Hepatocyte (in vitro differentiated cells): ENCODE data around the gene STRA8. TPM values are rescaled to one million over a fixed set of nuclear protein-coding genes. Genes with fewer than 3 reads are reported as not detected.

Source experiments
- DNase-seq: peaks from one replicate; pipeline ENCODE4 v3.0.0-alpha.2; 2016; ENCODE audit warnings: low spot score
- H2AFZ ChIP-seq: fragments of 200-600 bp; sonication (generic); 2 replicates; pipeline ENCODE4 v1.6.0; 2016; ENCODE audit warnings: antibody characterized with exemption, mild to moderate bottlenecking
- H3K27ac ChIP-seq: fragments of 200-600 bp; sonication (generic); 2 replicates; pipeline ENCODE4 v1.5.1; 2016; ENCODE audit warnings: mild to moderate bottlenecking
- H3K27me3 ChIP-seq: fragments of 200-600 bp; sonication (generic); 2 replicates; pipeline ENCODE4 v1.6.1; 2016
- H3K36me3 ChIP-seq: fragments of 200-600 bp; sonication (generic); replicated peaks from 2 replicates; pipeline ENCODE4 v1.5.1; 2016; ENCODE audit warnings: low read depth; ENCODE audit not compliant: insufficient read depth
- H3K4me1 ChIP-seq: fragments of 200-600 bp; sonication (generic); 2 replicates; pipeline ENCODE4 v1.5.1; 2016; ENCODE audit warnings: mild to moderate bottlenecking, moderate library complexity; ENCODE audit not compliant: insufficient read depth
- H3K4me2 ChIP-seq: fragments of 200-600 bp; sonication (generic); 2 replicates; pipeline ENCODE4 v1.6.0; 2016
- H3K4me3 ChIP-seq: fragments of 200-600 bp; sonication (generic); 2 replicates; pipeline ENCODE4 v1.5.1; 2016; ENCODE audit warnings: mild to moderate bottlenecking
- H3K79me2 ChIP-seq: fragments of 200-600 bp; sonication (generic); 2 replicates; pipeline ENCODE4 v1.6.0; 2017; ENCODE audit warnings: mild to moderate bottlenecking
- H3K9me2 ChIP-seq: fragments of 200-600 bp; sonication (generic); replicated peaks from 2 replicates; pipeline ENCODE4 v1.6.0; 2017; ENCODE audit warnings: mild to moderate bottlenecking; ENCODE audit not compliant: insufficient read depth
- H3K9me3 ChIP-seq: fragments of 200-600 bp; sonication (generic); 2 replicates; pipeline ENCODE4 v1.5.1; 2016; ENCODE audit warnings: low read depth, mild to moderate bottlenecking
- H4K20me1 ChIP-seq: fragments of 200-600 bp; sonication (generic); 2 replicates; pipeline ENCODE4 v1.6.0; 2016; ENCODE audit warnings: mild to moderate bottlenecking; ENCODE audit not compliant: insufficient read depth, poor library complexity, severe bottlenecking
- EZH2 ChIP-seq: fragments of 200-600 bp; sonication (generic); IDR thresholded peaks from 2 replicates; pipeline ENCODE4 v1.6.1; 2016; ENCODE audit warnings: antibody characterized with exemption, mild to moderate bottlenecking, borderline replicate concordance
- EZH2phosphoT487 ChIP-seq: fragments of 200-600 bp; sonication (generic); IDR thresholded peaks from one replicate; pipeline ENCODE4 v1.6.1; 2018; ENCODE audit warnings: antibody characterized with exemption, mild to moderate bottlenecking, low read depth, moderate library complexity; ENCODE audit not compliant: unreplicated experiment, severe bottlenecking
- WGBS: methylation state at CpG from one replicate; pipeline ENCODE4 v1.1.6; 2016; ENCODE audit warnings: low lambda C conversion rate; ENCODE audit errors: missing lambda C conversion rate; 5-methylcytosine and 5-hydroxymethylcytosine counted together
- polyA plus RNA-seq: library from polyadenylated mRNA; unstranded; fragments of >200 nt; fragmentation: Nextera tagmentation; extraction: Ambion mirVana; gene quantifications from 2 replicates; pipeline ENCODE4 v1.2.1, GENCODE V29; 2016
- total RNA-seq: library from RNA; depleted of rRNA; stranded (reverse); fragments of >200 nt; gene quantifications from 2 replicates; pipeline ENCODE4 v1.2.3, GENCODE V29; 2014
- TF ChIP-seq, protein P1 (sequence below): fragments of 200-600 bp; sonication (generic); IDR thresholded peaks from 2 replicates; pipeline ENCODE4 v1.5.1; 2016; ENCODE audit warnings: antibody characterized with exemption, mild to moderate bottlenecking; ENCODE audit not compliant: poor library complexity

STRA8 gene
- total and polyA plus RNA-seq, 2 experiments from 2014 or later, result not detected

DNA sequence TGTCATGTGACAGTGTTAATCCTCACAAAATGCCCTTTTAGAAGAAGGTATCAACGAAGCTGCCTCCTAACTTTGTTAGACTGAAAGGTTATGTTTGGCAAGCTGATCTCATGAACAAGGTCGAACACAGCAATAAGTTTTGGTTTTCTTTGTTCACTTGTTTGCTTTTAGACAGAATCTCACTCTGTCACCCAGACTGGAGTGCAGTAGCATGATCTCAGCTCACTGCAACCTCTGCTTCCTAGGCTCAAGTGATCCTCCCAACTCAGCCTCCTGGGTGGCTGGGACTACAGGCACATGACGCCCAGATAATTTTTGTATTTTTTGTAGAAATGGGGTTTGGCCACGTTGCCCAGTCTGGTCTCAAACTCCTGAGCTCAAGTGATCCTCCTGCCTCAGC, 1.1 kb downstream of the STRA8 start:
- Histone ChIP-seq H3K9me2 (no peaks in the 10 kb centered on the region), H3K79me2 (no peaks in the 10 kb centered on the region), H3K4me3 (no peak overlapping the region), H3K4me1 (no peaks in the 10 kb centered on the region), H3K36me3 (no peaks in the 10 kb centered on the region), H3K27me3 (no peaks in the 10 kb centered on the region), H3K27ac (no peak overlapping the region), H3K9me3 (no peaks in the 10 kb centered on the region), H3K4me2 (no peak overlapping the region), H4K20me1 (no peaks in the 10 kb centered on the region), H2AFZ (no peak overlapping the region)
- DNase-seq, result no peak
- no peak for TF ChIP-seq EZH2
- TF ChIP-seq EZH2phosphoT487, result no peak
- TF ChIP-seq, protein P1, sequence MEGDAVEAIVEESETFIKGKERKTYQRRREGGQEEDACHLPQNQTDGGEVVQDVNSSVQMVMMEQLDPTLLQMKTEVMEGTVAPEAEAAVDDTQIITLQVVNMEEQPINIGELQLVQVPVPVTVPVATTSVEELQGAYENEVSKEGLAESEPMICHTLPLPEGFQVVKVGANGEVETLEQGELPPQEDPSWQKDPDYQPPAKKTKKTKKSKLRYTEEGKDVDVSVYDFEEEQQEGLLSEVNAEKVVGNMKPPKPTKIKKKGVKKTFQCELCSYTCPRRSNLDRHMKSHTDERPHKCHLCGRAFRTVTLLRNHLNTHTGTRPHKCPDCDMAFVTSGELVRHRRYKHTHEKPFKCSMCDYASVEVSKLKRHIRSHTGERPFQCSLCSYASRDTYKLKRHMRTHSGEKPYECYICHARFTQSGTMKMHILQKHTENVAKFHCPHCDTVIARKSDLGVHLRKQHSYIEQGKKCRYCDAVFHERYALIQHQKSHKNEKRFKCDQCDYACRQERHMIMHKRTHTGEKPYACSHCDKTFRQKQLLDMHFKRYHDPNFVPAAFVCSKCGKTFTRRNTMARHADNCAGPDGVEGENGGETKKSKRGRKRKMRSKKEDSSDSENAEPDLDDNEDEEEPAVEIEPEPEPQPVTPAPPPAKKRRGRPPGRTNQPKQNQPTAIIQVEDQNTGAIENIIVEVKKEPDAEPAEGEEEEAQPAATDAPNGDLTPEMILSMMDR, result no peak
- 62% methylated on average over 4 of the region's 4 CpGs for WGBS

DNA sequence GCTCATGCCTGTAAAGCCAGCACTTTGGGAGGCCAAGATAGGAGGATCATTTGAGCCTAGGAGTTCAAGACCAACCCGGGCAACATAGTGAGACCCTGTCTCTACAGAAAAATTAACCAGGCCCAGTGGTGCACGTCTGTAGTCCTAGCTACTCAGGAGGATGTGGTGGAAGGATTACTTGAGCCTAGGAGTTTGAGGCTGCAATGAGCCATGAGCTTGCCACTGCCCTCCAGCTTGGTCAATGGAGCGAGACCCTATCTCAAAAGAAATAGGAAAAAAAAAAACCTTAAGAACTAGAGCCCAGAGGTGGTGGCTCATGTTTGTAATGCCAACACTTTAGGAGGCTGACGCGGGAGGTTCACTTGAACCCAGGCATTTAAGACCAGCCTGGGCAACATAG, 2.2 kb downstream of the STRA8 start:
- H3K9me2 ChIP-seq, result no peaks in the 10 kb centered on the region
- no peak for DNase-seq
- no peaks in the 10 kb centered on the region for H3K4me1 ChIP-seq
- H3K4me2 ChIP-seq, result no peak overlapping the region
- H2AFZ ChIP-seq, result no peak overlapping the region
- TF ChIP-seq EZH2phosphoT487 (no peak), EZH2 (no peak)
- TF ChIP-seq, protein P1, result no peak
- H3K4me3 ChIP-seq, result no peak overlapping the region
- WGBS, result 93% methylated on average over 5 of the region's 5 CpGs
- no peaks in the 10 kb centered on the region for H3K79me2 ChIP-seq
- H4K20me1 ChIP-seq, result no peaks in the 10 kb centered on the region
- no peaks in the 10 kb centered on the region for H3K27me3 ChIP-seq
- H3K9me3 ChIP-seq, result no peaks in the 10 kb centered on the region
- H3K36me3 ChIP-seq, result no peaks in the 10 kb centered on the region
- H3K27ac ChIP-seq, result no peak overlapping the region

DNA sequence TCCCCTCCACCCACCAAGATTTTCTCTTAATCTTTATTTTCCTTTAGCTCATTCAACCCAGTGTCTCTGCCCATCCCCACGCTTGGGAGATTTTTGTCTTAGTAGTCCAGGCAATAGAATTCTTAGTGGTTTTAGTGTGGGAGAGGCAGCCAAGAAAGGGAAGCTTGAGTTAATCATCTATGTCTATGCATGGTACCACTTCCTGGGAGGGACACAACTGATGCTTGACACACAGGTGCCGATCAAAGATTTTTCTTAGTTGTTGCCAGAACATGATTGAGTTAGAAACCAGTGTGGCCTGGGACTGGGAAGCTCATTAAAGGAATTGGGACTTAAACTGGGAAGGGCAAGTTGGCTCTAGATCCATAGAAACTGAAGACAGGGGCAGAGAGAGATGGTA, 3.1 kb downstream of the STRA8 start:
- H3K27me3 ChIP-seq, result no peaks in the 10 kb centered on the region
- no peak for TF ChIP-seq EZH2
- TF ChIP-seq, protein P1, result no peak
- H2AFZ ChIP-seq, result no peak overlapping the region

More for the DNA sequence above, 3.1 kb downstream of the STRA8 start:
- H3K4me3 ChIP-seq, result no peak overlapping the region
- H4K20me1 ChIP-seq, result no peaks in the 10 kb centered on the region
- H3K9me3 ChIP-seq, result no peaks in the 10 kb centered on the region
- H3K27ac ChIP-seq, result no peak overlapping the region
- no peaks in the 10 kb centered on the region for H3K79me2 ChIP-seq
- WGBS, result 94% methylated on average over 2 of the region's 2 CpGs
- no peaks in the 10 kb centered on the region for H3K36me3 ChIP-seq
- H3K9me2 ChIP-seq, result no peaks in the 10 kb centered on the region
- no peaks in the 10 kb centered on the region for H3K4me1 ChIP-seq
- H3K4me2 ChIP-seq, result no peak overlapping the region
- DNase-seq, result no peak
